Bronchial epithelial cell (primary cell): ENCODE measurements around the gene TSPEAR. TPM values are rescaled to one million over a fixed set of nuclear protein-coding genes. Genes with fewer than 3 reads are reported as not detected.

Source experiments
- DNase-seq: peaks from one replicate; pipeline ENCODE4 v3.0.0-alpha.2; 2010; ENCODE audit warnings: low read depth
- FAIRE-seq: peaks from 2 replicates; lab custom pipeline; 2011; peaks lifted over from hg19 to GRCh38; lab: Jason Lieb, UNC
- H3K27me3 ChIP-seq: 2 replicates; pipeline ENCODE4 v1.5.1; 2011; ENCODE audit warnings: low read length; ENCODE audit not compliant: control insufficient read depth, insufficient read depth
- H3K36me3 ChIP-seq: 2 replicates; pipeline ENCODE4 v1.5.1; 2011; ENCODE audit warnings: low read length; ENCODE audit not compliant: control insufficient read depth, insufficient read depth
- H3K4me3 ChIP-seq: 2 replicates; pipeline ENCODE4 v1.5.1; 2011; ENCODE audit warnings: mild to moderate bottlenecking, low read depth, low read length, control low read depth
- total RNA-seq: library from RNA; depleted of rRNA; stranded (reverse); fragments of >200 nt; gene quantifications from 2 replicates; pipeline ENCODE4 v1.2.1, GENCODE V29; 2014
- TF ChIP-seq, protein P1 (sequence below): IDR thresholded peaks from 2 replicates; pipeline ENCODE4 v1.5.1; 2011; ENCODE audit warnings: mild to moderate bottlenecking, moderate library complexity, low read length, control low read depth, inconsistent platforms; ENCODE audit not compliant: insufficient read depth, severe bottlenecking

Gene TSPEAR
- total RNA-seq, 1 donor from 2014 or later: not detected

DNA sequence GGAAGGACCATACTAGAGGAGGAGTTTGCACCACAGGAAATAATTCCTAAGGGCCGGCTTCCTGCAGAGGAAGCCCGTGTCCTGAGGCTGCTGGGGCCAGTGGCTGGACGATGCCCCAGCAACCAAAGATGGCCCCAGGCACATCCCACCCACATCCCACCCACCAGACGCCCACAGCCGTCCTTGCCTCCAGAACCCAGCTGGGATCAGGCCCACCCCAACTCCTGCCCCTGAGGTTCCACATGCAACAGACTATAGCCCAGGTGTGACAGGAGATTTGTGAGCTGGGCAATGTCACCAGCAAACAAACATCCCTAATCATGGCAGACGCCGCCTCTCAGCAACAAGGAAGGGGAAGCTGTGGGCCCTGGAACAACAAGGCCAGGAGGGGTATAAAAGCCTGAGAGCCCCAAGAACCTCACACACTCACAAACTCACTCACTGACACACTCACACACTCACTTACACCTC, 84.7 kb downstream of the TSPEAR start, which contains the start of gene KRTAP10-9:
Gene KRTAP10-9 (plus strand): TSS at position 421 of the 471 bp plus-strand sequence. CDS start 79 bp downstream, outside the sequence.
- Histone ChIP-seq H3K4me3 (no peak within 1 kb of the TSS), H3K36me3 (no peaks in the 10 kb centered on the region), H3K27me3 (no peaks in the 10 kb centered on the region)
- DNase-seq: no peak
- no peak for FAIRE-seq
- TF ChIP-seq, protein P1, sequence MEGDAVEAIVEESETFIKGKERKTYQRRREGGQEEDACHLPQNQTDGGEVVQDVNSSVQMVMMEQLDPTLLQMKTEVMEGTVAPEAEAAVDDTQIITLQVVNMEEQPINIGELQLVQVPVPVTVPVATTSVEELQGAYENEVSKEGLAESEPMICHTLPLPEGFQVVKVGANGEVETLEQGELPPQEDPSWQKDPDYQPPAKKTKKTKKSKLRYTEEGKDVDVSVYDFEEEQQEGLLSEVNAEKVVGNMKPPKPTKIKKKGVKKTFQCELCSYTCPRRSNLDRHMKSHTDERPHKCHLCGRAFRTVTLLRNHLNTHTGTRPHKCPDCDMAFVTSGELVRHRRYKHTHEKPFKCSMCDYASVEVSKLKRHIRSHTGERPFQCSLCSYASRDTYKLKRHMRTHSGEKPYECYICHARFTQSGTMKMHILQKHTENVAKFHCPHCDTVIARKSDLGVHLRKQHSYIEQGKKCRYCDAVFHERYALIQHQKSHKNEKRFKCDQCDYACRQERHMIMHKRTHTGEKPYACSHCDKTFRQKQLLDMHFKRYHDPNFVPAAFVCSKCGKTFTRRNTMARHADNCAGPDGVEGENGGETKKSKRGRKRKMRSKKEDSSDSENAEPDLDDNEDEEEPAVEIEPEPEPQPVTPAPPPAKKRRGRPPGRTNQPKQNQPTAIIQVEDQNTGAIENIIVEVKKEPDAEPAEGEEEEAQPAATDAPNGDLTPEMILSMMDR: no peak

GRCh38 chr21:44626262-44626661, 85.1 kb downstream of the TSPEAR start:
- Histone ChIP-seq H3K36me3 (no peaks in the 10 kb centered on the region), H3K27me3 (no peaks in the 10 kb centered on the region), H3K4me3 (no peak overlapping the region)
- DNase-seq (no peak), FAIRE-seq (no peak)
- TF ChIP-seq, protein P1: no peak

- TF ChIP-seq, protein P1: no peak
- no peaks in the 10 kb centered on the region for H3K36me3 ChIP-seq
- no peaks in the 10 kb centered on the region for H3K27me3 ChIP-seq
- FAIRE-seq (no peak), DNase-seq (no peak)
- no peak overlapping the region for H3K4me3 ChIP-seq
These were observed 85.6 kb downstream of the TSPEAR start for GRCh38 chr21:44625756-44626155.

GRCh38 chr21:44623575-44623974, 87.8 kb downstream of the TSPEAR start:
- FAIRE-seq: no peak

DNA sequence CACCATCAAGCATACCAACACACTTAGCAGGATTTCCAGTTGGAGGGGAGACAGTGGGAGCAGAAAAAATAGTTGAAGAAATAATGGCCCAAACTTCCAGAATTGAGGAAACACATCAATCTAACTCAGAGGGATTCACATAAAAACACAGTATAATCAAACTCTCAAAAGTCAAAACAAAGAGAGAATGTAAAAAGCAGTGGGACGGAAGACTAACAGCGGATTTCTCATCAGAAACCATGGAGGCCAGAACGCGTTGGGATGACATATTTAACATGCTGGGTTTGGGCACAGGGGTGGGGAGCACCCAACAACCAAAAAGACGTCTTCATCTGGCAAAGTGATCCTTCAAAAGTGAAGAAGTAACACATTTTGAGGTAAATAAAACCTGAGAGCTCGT, 91.5 kb downstream of the TSPEAR start:
- FAIRE-seq: no peak
- TF ChIP-seq, protein P1: no peak
- no peaks in the 10 kb centered on the region for H3K27me3 ChIP-seq
- H3K36me3 ChIP-seq: no peaks in the 10 kb centered on the region
- DNase-seq: no peak
- H3K4me3 ChIP-seq: no peak overlapping the region

More at GRCh38 chr21:44623575-44623974, 87.8 kb downstream of the TSPEAR start:
- DNase-seq: no peak
- Histone ChIP-seq H3K27me3 (no peaks in the 10 kb centered on the region), H3K36me3 (no peaks in the 10 kb centered on the region), H3K4me3 (no peak overlapping the region)
- TF ChIP-seq, protein P1: no peak

DNA sequence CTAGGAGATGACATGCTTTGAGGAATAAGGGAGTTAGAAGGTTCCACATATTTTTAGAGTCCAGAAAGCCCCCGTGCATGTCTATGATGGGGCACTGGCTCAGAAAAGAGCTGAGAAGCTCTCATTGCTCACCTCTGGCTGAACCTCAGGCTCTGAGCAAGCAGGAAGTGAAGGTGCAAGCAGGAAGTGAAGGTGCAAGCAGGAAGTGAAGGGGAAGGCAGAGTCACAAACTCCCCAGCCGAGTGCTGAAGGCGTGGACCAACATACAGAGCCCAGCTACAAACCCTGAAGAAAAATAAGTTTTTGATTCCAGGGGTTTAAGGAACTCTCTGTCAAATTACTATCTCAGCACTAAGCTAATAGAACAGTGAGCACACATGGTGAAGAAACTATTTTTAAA, 92.5 kb downstream of the TSPEAR start:
- Histone ChIP-seq H3K4me3 (no peak overlapping the region), H3K27me3 (no peaks in the 10 kb centered on the region), H3K36me3 (no peaks in the 10 kb centered on the region)
- FAIRE-seq (no peak), DNase-seq (no peak)
- TF ChIP-seq, protein P1: no peak
